ENCODE results near the gene CCER1. TPM values are rescaled to one million over a fixed set of nuclear protein-coding genes. Genes with fewer than 3 reads are reported as not detected.

CCER1 gene
- polyA plus RNA-seq, 1 of the 3 experiments (the other 2 are of a cell fraction), result not detected

DNA sequence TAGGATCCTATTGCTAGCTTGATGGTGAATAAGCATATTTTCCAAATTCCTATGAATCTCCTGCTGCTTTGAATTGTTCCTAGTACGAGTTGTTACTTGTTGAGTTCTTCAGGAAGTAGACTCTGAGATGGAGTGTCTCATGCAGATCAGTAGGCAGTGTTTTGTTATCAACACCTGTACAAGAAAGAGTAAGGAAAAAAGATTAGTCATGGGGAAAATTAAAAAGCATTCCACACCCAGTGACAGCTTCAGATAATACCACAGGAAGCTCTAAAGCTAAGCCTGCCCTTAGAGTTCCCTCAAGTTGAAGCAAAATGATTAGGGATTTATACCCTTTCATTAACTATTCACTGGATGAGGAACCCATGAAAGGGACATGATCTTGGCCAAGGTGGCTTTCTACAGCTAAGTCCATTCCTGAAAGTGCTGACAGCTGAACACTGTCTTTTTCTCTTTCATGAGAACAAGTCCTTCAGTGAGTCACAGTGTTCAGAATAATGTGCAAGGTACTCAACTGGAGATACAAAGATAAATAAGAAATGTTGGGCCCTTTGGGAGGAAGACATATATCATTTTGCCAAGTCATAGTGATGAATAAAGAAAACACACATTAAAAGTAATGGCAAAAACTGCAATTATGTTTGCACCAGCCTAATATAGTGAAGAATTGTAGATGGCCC, 49.1 kb downstream of the CCER1 start:
- 61% methylated on average over 1 of the region's 1 CpG for WGBS (ENCODE audit: low lambda C conversion rate)
- Histone ChIP-seq H3K27ac (ENCODE audit: low read depth in 2 of 2, low read length in 1 of 2) (peak overlapping the region in 1 of 2 experiments; percentile 54; a peak in 2 of 4 replicates), H4K20me1 (ENCODE audit: insufficient read depth) (no peaks in the 10 kb centered on the region), H3K4me3 (ENCODE audit: low read depth in 2 of 2, low read length in 1 of 2) (no peak overlapping the region), H3K4me1 (ENCODE audit: control insufficient read depth in 1 of 2, insufficient read depth in 2 of 2, low read depth in 1 of 2, low read length in 1 of 2) (peaks cover 0 to 19% of the 10 kb centered on the region in 2 experiments), H2AFZ (ENCODE audit: low read depth) (no peak overlapping the region), H3K36me3 (replicated peaks in 1 of 2; ENCODE audit: control insufficient read depth in 1 of 2, insufficient read depth in 2 of 2, low read length in 1 of 2) (no peaks in the 10 kb centered on the region), H3K9me3 (no peaks in the 10 kb centered on the region), H3K27me3 (ENCODE audit: insufficient read depth) (no peaks in the 10 kb centered on the region), H3K9ac (no peak overlapping the region), H3K9me2 (no peaks in the 10 kb centered on the region), H3F3A (replicated peaks; ENCODE audit: insufficient read depth) (peaks cover 29% of the 10 kb centered on the region), H3K79me2 (ENCODE audit: insufficient read depth) (no peaks in the 10 kb centered on the region), H3K4me2 (no peak overlapping the region)
- ChIA-PET CTCF (interaction anchor here (0.8 kb wide), 1 partner anchor 51 kb away, joined by 3 read pairs; no protein-coding TSS in a partner anchor), POLR2A (no interaction called here)
- no peak for DNase-seq
- TF ChIP-seq USF2 (IDR thresholded peaks at IDR 0.05; ENCODE audit: borderline replicate concordance, low read depth, low read length), result no peak
- TF ChIP-seq, protein P1, sequence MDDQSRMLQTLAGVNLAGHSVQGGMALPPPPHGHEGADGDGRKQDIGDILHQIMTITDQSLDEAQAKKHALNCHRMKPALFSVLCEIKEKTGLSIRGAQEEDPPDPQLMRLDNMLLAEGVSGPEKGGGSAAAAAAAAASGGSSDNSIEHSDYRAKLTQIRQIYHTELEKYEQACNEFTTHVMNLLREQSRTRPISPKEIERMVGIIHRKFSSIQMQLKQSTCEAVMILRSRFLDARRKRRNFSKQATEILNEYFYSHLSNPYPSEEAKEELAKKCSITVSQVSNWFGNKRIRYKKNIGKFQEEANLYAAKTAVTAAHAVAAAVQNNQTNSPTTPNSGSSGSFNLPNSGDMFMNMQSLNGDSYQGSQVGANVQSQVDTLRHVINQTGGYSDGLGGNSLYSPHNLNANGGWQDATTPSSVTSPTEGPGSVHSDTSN (IDR thresholded peaks at IDR 0.05), result no peak
- 0 out of 2 replicates have a peak, but pooled peaks have one; percentile 10 for TF ChIP-seq TCF12 (IDR thresholded peaks at IDR 0.05)
- 0 out of 2 replicates have a peak, but pooled peaks have one; percentile 12 for TF ChIP-seq JUND (IDR thresholded peaks at IDR 0.05)

- Histone ChIP-seq H3K4me2 (no peak overlapping the region), H3K9me2 (no peaks in the 10 kb centered on the region), H3K79me2 (ENCODE audit: insufficient read depth) (no peaks in the 10 kb centered on the region), H3K27me3 (ENCODE audit: insufficient read depth) (no peaks in the 10 kb centered on the region), H3F3A (replicated peaks; ENCODE audit: insufficient read depth) (peaks cover 24% of the 10 kb centered on the region), H3K9ac (no peak overlapping the region), H3K27ac (ENCODE audit: low read depth in 2 of 2, low read length in 1 of 2) (no peak overlapping the region), H3K36me3 (replicated peaks in 1 of 2; ENCODE audit: control insufficient read depth in 1 of 2, insufficient read depth in 2 of 2, low read length in 1 of 2) (no peaks in the 10 kb centered on the region), H4K20me1 (ENCODE audit: insufficient read depth) (no peaks in the 10 kb centered on the region), H2AFZ (ENCODE audit: low read depth) (no peak overlapping the region), H3K4me3 (ENCODE audit: low read depth in 2 of 2, low read length in 1 of 2) (no peak overlapping the region), H3K9me3 (no peaks in the 10 kb centered on the region), H3K4me1 (ENCODE audit: control insufficient read depth in 1 of 2, insufficient read depth in 2 of 2, low read depth in 1 of 2, low read length in 1 of 2) (peaks cover 0 to 28% of the 10 kb centered on the region in 2 experiments; a peak in 2 of 4 replicates)
- ChIA-PET CTCF (no interaction called here), POLR2A (no interaction called here)
- 75% methylated on average over 2 of the region's 2 CpGs for WGBS (ENCODE audit: low lambda C conversion rate)
- TF ChIP-seq, protein P2, sequence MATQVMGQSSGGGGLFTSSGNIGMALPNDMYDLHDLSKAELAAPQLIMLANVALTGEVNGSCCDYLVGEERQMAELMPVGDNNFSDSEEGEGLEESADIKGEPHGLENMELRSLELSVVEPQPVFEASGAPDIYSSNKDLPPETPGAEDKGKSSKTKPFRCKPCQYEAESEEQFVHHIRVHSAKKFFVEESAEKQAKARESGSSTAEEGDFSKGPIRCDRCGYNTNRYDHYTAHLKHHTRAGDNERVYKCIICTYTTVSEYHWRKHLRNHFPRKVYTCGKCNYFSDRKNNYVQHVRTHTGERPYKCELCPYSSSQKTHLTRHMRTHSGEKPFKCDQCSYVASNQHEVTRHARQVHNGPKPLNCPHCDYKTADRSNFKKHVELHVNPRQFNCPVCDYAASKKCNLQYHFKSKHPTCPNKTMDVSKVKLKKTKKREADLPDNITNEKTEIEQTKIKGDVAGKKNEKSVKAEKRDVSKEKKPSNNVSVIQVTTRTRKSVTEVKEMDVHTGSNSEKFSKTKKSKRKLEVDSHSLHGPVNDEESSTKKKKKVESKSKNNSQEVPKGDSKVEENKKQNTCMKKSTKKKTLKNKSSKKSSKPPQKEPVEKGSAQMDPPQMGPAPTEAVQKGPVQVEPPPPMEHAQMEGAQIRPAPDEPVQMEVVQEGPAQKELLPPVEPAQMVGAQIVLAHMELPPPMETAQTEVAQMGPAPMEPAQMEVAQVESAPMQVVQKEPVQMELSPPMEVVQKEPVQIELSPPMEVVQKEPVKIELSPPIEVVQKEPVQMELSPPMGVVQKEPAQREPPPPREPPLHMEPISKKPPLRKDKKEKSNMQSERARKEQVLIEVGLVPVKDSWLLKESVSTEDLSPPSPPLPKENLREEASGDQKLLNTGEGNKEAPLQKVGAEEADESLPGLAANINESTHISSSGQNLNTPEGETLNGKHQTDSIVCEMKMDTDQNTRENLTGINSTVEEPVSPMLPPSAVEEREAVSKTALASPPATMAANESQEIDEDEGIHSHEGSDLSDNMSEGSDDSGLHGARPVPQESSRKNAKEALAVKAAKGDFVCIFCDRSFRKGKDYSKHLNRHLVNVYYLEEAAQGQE (IDR thresholded peaks at IDR 0.05; ENCODE audit: low read depth, low read length), result no peak
- TF ChIP-seq EP300 (IDR thresholded peaks at IDR 0.05; ENCODE audit: borderline replicate concordance in 1 of 2, low read depth in 1 of 2, low read length in 1 of 2) (no peak), RXRA (IDR thresholded peaks at IDR 0.05; ENCODE audit: borderline replicate concordance, low read depth) (no peak), TCF12 (IDR thresholded peaks at IDR 0.05) (no peak), MEF2A (IDR thresholded peaks at IDR 0.05; ENCODE audit: borderline replicate concordance, low read depth) (no peak)
- DNase-seq, result no peak
Observed at GRCh38 chr12:90902596-90902995, 52.4 kb downstream of the CCER1 start.

Other genes with a start within 250 kb of the CCER1 start
- gene EPYC, start 49.8 kb upstream of the CCER1 start, polyA plus RNA-seq (2012; rRNA removed), result not detected in 2 replicates
- gene KERA, start 102.8 kb upstream of the CCER1 start, polyA plus RNA-seq (2012; rRNA removed), result not detected in 2 replicates
- gene LUM, start 156.3 kb upstream of the CCER1 start, polyA plus RNA-seq (2012; rRNA removed), result 30.6 and 50.2 TPM in 2 replicates
- gene DCN, start 227.6 kb upstream of the CCER1 start, polyA plus RNA-seq (2012; rRNA removed), result 5.5 and 8.9 TPM in 2 replicates

Data from SK-N-SH (cell line).